ENCODE data around the gene BCL7A. TPM values are rescaled to one million over a fixed set of nuclear protein-coding genes. Genes with fewer than 3 reads are reported as not detected.

BCL7A gene
- total and polyA plus RNA-seq, 4 experiments from 2014 or later = 1.5 to 3.7 (median 2.8) TPM

GRCh38 chr12:122022393-122023338 lies 982 bp downstream of the BCL7A start:
- CTCF ChIA-PET (ENCODE audit: partially characterized antibody) = interaction anchor here (1.3 kb wide), 1 partner anchor 30 kb away, joined by 3 read pairs; no protein-coding TSS in a partner anchor
- peak overlapping the region in 3 of 7 donors; percentile 2 to 62 (median 13) for H3K27ac Mint-ChIP-seq
- peaks cover 0 to 8% (median 2%) of the 10 kb centered on the region in 8 donors for H3K9me3 Mint-ChIP-seq
- Histone ChIP-seq H3K27ac (ENCODE audit: low read depth, low read length) (no peak overlapping the region), H3K9me3 (ENCODE audit: control insufficient read depth in 1 of 2, low read length in 2 of 2) (no peaks in the 10 kb centered on the region), H3K4me3 (ENCODE audit: low read length in 2 of 2) (peak overlapping the region in 1 of 2 donors; percentile 47), H3K27me3 (ENCODE audit: insufficient read depth, low read length) (no peaks in the 10 kb centered on the region), H3K4me1 (ENCODE audit: insufficient read depth, low read length) (peaks cover 14% of the 10 kb centered on the region), H3K36me3 (ENCODE audit: insufficient read depth, low read length) (no peaks in the 10 kb centered on the region)
- no peaks in the 10 kb centered on the region for H3K36me3 Mint-ChIP-seq
- POLR2A ChIA-PET (ENCODE audit: partially characterized antibody) = interaction anchor here (1.4 kb wide), 1 partner anchor 16 kb away, joined by 3 read pairs; no protein-coding TSS in a partner anchor
- H3K4me1 Mint-ChIP-seq = peaks cover 4 to 12% (median 5%) of the 10 kb centered on the region in 4 donors
- DNase-seq = peak in 3 of 5 donors; percentile 39 to 42 (median 42)
- intact Hi-C loops (cut with micrococcal nuclease) = loop anchor here (5.0 kb wide), 1 partner anchor 105 kb away; the partner anchor contains the start of gene CFAP251
- peak overlapping the region; percentile 74 to 84 (median 82) for H3K4me3 Mint-ChIP-seq
- peaks cover 3 to 5% of the 10 kb centered on the region in 2 donors for H3K27me3 Mint-ChIP-seq

GRCh38 chr12:122023339-122024131 lies 1.9 kb downstream of the BCL7A start:
- no peak overlapping the region for H3K27ac ChIP-seq (ENCODE audit: low read depth, low read length)
- CTCF ChIA-PET (ENCODE audit: partially characterized antibody) = interaction anchor here (1.3 kb wide), 1 partner anchor 31 kb away, joined by 3 read pairs; no protein-coding TSS in a partner anchor
- peak overlapping the region; percentile 74 to 84 (median 82) for H3K4me3 Mint-ChIP-seq

GRCh38 chr12:122024132-122024785 lies 2.6 kb downstream of the BCL7A start:
- Mint-ChIP-seq H3K9me3 (peaks cover 0 to 4% (median 1%) of the 10 kb centered on the region in 8 donors), H3K4me1 (peaks cover 6 to 18% (median 8%) of the 10 kb centered on the region in 4 donors), H3K27me3 (peaks cover 5 to 7% of the 10 kb centered on the region in 2 donors), H3K4me3 (peak overlapping the region in 7 of 8 donors; percentile 20 to 59 (median 45)), H3K27ac (no peak overlapping the region), H3K36me3 (no peaks in the 10 kb centered on the region)
- CTCF ChIA-PET (ENCODE audit: partially characterized antibody) = interaction anchor here (0.6 kb wide), 1 partner anchor 11 kb away, joined by 4 read pairs; no protein-coding TSS in a partner anchor
- no peaks in the 10 kb centered on the region for H3K27me3 ChIP-seq (ENCODE audit: insufficient read depth, low read length)
- no peaks in the 10 kb centered on the region for H3K9me3 ChIP-seq (ENCODE audit: control insufficient read depth in 1 of 2, low read length in 2 of 2)
- H3K27ac ChIP-seq (ENCODE audit: low read depth, low read length) = no peak overlapping the region
- no peak for DNase-seq
- no peak overlapping the region for H3K4me3 ChIP-seq (ENCODE audit: low read length in 2 of 2)
- POLR2A ChIA-PET (ENCODE audit: partially characterized antibody) = interaction anchor here (1.0 kb wide), 1 partner anchor 18 kb away, joined by 3 read pairs; no protein-coding TSS in a partner anchor
- H3K36me3 ChIP-seq (ENCODE audit: insufficient read depth, low read length) = no peaks in the 10 kb centered on the region
- peaks cover 14% of the 10 kb centered on the region for H3K4me1 ChIP-seq (ENCODE audit: insufficient read depth, low read length)
- intact Hi-C loops (cut with micrococcal nuclease) = loop anchor here (5.0 kb wide), 1 partner anchor 107 kb away; the partner anchor contains the start of gene CFAP251

More at GRCh38 chr12:122023339-122024131, 1.9 kb downstream of the BCL7A start:
- Histone ChIP-seq H3K4me1 (ENCODE audit: insufficient read depth, low read length) (peaks cover 14% of the 10 kb centered on the region), H3K36me3 (ENCODE audit: insufficient read depth, low read length) (no peaks in the 10 kb centered on the region), H3K4me3 (ENCODE audit: low read length in 2 of 2) (peak overlapping the region in 1 of 2 donors; percentile 47), H3K27me3 (ENCODE audit: insufficient read depth, low read length) (no peaks in the 10 kb centered on the region), H3K9me3 (ENCODE audit: control insufficient read depth in 1 of 2, low read length in 2 of 2) (no peaks in the 10 kb centered on the region)
- Mint-ChIP-seq H3K9me3 (peaks cover 0 to 7% (median 2%) of the 10 kb centered on the region in 8 donors), H3K4me1 (peaks cover 5 to 14% (median 6%) of the 10 kb centered on the region in 4 donors), H3K36me3 (no peaks in the 10 kb centered on the region), H3K27me3 (peaks cover 5 to 7% of the 10 kb centered on the region in 2 donors), H3K27ac (peak overlapping the region in 3 of 7 donors; percentile 2 to 62 (median 13))
- intact Hi-C loops (cut with micrococcal nuclease) = loop anchor here (5.0 kb wide), 1 partner anchor 106 kb away; the partner anchor contains the start of gene CFAP251
- no peak for DNase-seq
- POLR2A ChIA-PET (ENCODE audit: partially characterized antibody) = interaction anchor here (1.0 to 1.4 kb wide), 2 partner anchors 17 kb away, joined by 3 read pairs; no protein-coding TSS in a partner anchor

GRCh38 chr12:122026706-122027333 lies 5.1 kb downstream of the BCL7A start:
- Histone ChIP-seq H3K27ac (ENCODE audit: low read depth, low read length) (no peak overlapping the region), H3K4me3 (ENCODE audit: low read length in 2 of 2) (no peak overlapping the region), H3K27me3 (ENCODE audit: insufficient read depth, low read length) (no peaks in the 10 kb centered on the region), H3K9me3 (ENCODE audit: control insufficient read depth in 1 of 2, low read length in 2 of 2) (no peaks in the 10 kb centered on the region), H3K36me3 (ENCODE audit: insufficient read depth, low read length) (no peaks in the 10 kb centered on the region), H3K4me1 (ENCODE audit: insufficient read depth, low read length) (peaks cover 8% of the 10 kb centered on the region)
- DNase-seq = no peak
- peak overlapping the region in 1 of 8 donors; percentile 32 for H3K4me3 Mint-ChIP-seq
- peaks cover 3 to 15% (median 4%) of the 10 kb centered on the region in 4 donors for H3K4me1 Mint-ChIP-seq
- peak overlapping the region in 2 of 7 donors; percentile 23 to 42 for H3K27ac Mint-ChIP-seq
- H3K36me3 Mint-ChIP-seq = no peaks in the 10 kb centered on the region
- CTCF ChIA-PET (ENCODE audit: partially characterized antibody) = interaction anchor here (1.1 kb wide), 1 partner anchor 35 kb away, joined by 3 read pairs; no protein-coding TSS in a partner anchor
- peaks cover 0 to 4% of the 10 kb centered on the region in 2 donors for H3K27me3 Mint-ChIP-seq
- peaks cover 0 to under 1% (median 0%) of the 10 kb centered on the region in 8 donors for H3K9me3 Mint-ChIP-seq
- POLR2A ChIA-PET (ENCODE audit: partially characterized antibody) = no interaction called here
- intact Hi-C loops (cut with micrococcal nuclease) = no loop called here

- CTCF ChIA-PET (ENCODE audit: partially characterized antibody) = interaction anchor here (1.1 to 1.4 kb wide), 3 partner anchors 36 to 110 kb away, joined by 3 to 7 read pairs (median 6); partner anchors contain the start of gene CFAP251
- DNase-seq = no peak
- peaks cover 3% of the 10 kb centered on the region for H3K4me1 ChIP-seq (ENCODE audit: insufficient read depth, low read length)
- Mint-ChIP-seq H3K9me3 (no peaks in the 10 kb centered on the region), H3K36me3 (no peaks in the 10 kb centered on the region), H3K27me3 (peaks cover 0 to 4% of the 10 kb centered on the region in 2 donors), H3K4me3 (peak overlapping the region in 2 of 8 donors; percentile 21 to 30), H3K27ac (peak overlapping the region in 2 of 7 donors; percentile 32 to 62), H3K4me1 (peaks cover 2 to 10% (median 3%) of the 10 kb centered on the region in 4 donors)
- POLR2A ChIA-PET (ENCODE audit: partially characterized antibody) = no interaction called here
- H3K9me3 ChIP-seq (ENCODE audit: control insufficient read depth in 1 of 2, low read length in 2 of 2) = no peaks in the 10 kb centered on the region
- H3K36me3 ChIP-seq (ENCODE audit: insufficient read depth, low read length) = no peaks in the 10 kb centered on the region
- no peak overlapping the region for H3K27ac ChIP-seq (ENCODE audit: low read depth, low read length)
- H3K4me3 ChIP-seq (ENCODE audit: low read length in 2 of 2) = no peak overlapping the region
- intact Hi-C loops (cut with micrococcal nuclease) = no loop called here
- no peaks in the 10 kb centered on the region for H3K27me3 ChIP-seq (ENCODE audit: insufficient read depth, low read length)
Measured at GRCh38 chr12:122028165-122028904, 6.7 kb downstream of the BCL7A start.

All from CD4-positive, alpha-beta memory T cell (primary cell).